HG02642 (cell line): ENCODE data around the gene CUL4A.

ENCODE experiments used
- ATAC-seq: cut with Tn5 transposase; IDR thresholded peaks from one replicate; pipeline ENCODE4 v1.9.1; 2021; ENCODE audit warnings: mild to moderate bottlenecking; ENCODE audit not compliant: unreplicated experiment, poor library complexity

The CUL4A gene

GRCh38 chr13:113178896-113179167 lies 30.6 kb upstream of the CUL4A start:
- no peak for ATAC-seq

DNA sequence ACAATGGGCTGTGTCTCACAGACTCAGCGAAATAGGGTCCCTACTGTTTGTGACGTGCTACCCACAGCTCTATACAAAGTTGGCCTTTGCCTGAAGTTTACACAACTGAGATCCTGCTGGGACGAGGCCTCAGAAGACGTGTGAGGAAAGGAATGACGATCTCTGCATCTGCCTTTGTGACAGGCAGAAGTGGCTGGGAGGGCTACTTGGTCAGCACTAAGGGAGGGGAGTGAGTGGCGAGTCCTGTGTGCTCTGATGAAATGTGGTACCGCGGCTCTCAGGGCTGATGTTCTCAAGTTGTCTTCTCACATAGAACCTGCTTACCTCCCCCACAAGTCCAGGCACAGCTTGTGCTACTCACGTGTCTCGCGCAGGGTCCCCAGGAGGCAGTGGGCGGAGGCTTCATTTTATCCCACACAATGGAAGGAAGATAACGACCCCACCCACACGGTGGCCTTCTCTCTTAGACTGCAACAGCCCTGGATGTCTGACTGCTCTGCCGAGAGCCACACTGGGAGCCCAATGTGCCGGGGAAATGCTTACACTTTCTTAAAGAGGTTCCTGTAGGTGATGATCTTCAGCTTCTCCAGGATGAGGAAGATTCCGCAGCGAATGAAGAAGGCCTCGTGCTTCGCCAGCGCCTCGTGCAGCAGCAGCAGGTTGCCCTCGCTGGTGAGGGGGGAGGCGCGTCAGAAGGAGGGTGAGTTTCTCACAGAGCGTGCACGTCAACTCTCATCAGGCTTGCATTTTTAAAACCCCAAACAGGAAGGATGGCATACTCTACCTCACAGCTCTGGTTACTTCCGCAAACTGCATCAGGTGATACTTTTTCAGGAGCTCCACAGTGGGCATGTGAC lies 29.8 kb upstream of the CUL4A start:
- ATAC-seq, result no peak

- ATAC-seq, result no peak
These were observed 27.4 kb upstream of the CUL4A start for GRCh38 chr13:113182046-113182445.

DNA sequence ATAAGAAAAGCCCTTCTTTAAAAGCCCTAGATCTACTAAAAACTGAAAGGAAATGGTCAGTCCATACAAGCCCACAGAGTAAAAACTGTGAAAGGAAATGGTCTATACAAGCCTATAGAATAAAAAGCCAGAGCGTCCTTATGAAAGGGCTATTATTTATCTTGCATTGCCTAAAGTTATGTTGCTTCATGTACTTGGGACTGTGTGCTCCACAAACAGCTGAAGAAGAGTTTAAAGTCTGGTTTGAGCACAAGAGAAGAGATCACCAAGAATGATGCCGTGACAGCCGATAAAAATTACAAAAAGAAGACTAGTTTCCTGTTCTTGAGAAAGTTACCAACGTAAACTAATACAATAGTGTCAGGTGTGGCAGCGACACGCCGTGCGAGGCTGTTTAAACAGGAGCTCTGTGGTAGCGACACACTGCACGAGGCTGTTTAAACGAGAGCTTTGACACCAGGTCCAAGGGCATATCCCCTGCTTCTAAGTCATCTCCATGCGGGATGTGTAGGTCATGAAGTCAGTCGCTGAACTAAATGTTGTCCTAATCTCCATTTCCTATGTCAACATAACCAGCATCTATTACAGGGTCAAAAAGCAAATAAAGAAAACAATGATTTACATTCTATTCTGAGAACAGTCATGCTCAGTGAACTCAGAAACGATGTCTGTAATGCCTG lies 25.8 kb upstream of the CUL4A start:
- ATAC-seq, result no peak

GRCh38 chr13:113184568-113185440 lies 24.6 kb upstream of the CUL4A start:
- no peak for ATAC-seq

DNA sequence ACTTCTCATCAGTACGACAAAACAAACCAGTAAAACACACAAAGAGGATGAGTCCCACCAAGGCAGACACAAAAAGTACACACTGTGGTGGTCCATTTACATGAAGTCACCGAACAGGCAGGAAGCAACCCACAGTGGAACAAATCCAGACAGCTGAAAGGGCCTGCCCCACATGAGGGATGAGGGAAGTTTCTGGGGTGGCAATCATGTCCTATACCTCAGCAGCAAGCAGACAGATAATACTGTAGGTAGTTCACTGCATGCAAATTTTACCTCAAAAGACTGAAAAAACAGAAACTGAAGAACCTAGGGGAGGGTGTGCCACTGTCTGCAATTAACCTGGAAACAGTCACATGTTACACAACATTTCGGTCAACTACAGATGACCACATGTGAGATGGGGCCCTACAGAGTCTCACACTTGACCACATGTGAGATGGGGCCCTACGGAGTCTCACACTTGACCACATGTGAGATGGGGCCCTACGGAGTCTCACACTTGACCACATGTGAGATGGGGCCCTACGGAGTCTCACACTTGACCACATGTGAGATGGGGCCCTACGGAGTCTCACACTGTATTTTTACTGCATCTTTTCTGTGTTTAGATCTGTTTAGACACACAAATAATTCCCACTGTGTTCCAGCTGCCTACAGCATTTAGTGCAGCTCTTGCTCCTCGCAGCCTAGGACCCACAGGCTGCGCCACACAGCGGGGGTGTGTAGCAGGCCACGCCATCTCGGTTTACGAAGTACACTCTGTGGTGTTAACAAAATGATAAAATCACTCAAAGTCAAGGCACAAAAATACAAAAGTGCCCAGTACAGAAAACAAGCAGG lies 23.1 kb upstream of the CUL4A start:
- peak; percentile 78 for ATAC-seq

DNA sequence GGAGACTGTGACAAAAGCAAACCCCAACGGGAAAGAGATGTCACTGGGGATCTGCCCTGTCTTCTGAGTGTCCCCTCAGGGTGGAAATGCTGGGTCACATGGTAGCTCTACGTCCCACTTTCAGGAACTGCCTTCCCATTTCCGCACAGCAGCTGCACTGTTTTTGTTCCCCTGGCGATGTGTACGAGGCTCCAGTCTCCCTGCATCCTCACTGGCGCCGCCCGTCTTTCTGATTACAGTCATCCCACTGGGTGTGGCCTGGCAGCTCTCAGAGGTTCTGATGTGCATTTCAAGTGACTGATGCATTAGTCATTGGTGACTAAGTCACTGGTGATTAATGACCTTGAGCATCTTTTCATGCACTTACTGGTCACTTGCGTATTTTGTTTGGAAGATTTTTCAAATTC lies 22.1 kb upstream of the CUL4A start:
- ATAC-seq, result no peak

- ATAC-seq, result no peak
These were observed 21.3 kb upstream of the CUL4A start for GRCh38 chr13:113187883-113188665.

DNA sequence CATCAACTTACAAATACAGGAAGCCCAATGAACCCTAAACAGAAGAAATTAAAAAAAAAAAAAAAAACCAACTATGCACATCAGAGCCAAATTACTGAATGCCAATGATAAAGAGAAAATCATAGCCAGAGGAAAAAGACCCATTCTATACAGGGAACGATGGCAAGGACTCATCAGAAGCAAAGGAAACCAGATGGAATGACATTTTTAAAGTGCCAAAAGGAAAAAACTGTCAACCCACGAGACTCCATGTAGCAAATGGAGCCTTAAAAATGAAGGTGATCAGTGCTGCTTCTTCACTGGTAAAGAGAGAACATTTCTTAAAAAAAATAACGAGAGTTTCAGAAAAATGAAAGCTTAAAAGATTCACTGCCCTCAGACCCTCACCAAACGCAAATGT lies 19.2 kb upstream of the CUL4A start:
- ATAC-seq, result no peak

DNA sequence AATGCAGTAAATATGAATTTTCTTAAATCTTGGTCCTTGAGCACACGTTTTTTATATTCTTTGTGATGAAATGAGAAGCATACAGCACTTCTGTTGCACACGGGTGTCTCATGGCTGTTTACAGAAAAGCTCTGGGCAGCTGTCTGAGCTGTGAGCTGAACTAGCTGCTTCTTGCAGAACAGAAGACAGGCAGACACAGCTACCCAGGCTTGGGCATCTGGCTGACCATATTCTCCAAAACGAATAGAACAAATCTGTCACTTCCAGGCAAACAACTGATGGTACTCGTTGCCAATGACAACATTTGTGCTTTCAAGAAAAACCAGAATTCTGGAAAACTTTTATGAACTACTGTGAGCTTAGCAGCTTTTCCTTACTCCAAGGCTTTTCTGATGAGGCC lies 17.1 kb upstream of the CUL4A start:
- ATAC-seq, result no peak

- ATAC-seq, result no peak
These were observed 16.5 kb upstream of the CUL4A start for GRCh38 chr13:113192902-113193301.

GRCh38 chr13:113195360-113195759 lies 14.1 kb upstream of the CUL4A start:
- no peak for ATAC-seq

DNA sequence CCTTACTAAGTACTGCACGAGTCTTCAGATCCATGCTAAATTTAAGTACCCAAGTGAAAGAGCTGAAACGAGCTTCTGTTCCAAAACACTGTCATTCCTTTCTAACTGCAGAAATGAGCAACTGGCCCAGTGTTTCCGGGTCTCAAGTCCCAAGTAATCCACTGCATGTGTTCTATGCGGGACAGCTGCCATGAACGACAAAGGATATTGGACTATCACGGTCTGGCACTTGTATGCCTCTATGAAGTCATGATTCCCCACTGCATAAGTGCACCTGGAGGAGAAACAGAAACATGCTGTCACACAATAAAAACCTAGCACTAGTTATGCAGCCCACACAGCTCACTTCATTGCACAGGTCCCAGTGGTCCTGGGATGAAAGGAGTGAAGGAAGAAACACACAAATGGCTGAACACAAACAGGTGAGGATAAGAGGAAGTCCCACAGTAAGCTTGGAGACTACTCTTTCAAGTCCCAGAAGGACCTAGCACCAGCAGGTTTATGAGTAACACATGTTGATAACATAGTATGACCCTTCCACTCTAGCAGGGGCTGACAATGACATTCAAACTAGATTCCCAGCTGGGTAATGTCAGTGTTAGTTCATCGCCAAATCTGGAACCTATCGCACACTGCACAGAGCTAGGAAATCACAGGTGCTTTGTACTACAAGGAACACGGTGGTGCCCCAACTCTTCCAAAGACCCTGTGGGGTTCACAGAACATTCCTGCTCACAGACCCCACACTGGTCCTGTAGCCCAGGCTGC lies 12.3 kb upstream of the CUL4A start:
- no peak for ATAC-seq

DNA sequence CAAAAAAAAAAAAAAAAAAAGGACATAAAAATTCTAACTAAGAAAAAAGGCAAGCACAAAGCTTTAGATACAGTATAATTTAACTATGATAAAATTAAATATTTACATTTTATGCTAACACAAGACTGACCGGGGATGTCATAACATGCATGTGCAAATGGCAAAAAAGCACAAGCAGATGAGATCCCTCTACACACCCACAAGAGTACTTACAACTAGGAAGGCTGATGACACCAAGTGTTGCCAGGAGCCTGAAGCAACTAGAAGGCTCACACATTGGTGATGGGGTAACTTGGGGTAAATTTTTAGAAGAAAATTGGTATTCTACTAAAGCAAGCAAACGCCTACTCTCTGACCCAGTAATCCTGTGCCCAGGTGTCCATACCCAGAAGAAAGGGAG lies 7.6 kb upstream of the CUL4A start:
- no peak for ATAC-seq

DNA sequence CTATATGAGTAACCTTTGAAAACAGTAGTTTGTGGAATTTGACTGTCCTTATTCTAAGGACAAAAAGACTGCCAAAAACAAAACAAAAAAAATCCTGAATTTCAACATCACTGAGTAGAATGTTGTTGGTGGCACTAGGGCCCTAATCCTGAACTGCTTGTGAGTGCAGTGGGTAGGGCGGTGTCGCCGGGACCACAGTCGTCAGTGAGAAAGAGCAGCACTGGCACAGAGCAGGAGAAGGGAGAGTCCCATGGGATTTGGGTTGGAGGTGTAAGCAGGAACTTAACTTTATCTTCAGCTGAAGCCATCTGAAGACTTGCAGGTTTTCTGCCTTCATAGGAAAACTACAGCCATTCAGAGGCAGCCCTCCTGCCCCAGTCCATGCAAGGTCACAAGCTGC lies 6.5 kb upstream of the CUL4A start:
- ATAC-seq, result no peak

DNA sequence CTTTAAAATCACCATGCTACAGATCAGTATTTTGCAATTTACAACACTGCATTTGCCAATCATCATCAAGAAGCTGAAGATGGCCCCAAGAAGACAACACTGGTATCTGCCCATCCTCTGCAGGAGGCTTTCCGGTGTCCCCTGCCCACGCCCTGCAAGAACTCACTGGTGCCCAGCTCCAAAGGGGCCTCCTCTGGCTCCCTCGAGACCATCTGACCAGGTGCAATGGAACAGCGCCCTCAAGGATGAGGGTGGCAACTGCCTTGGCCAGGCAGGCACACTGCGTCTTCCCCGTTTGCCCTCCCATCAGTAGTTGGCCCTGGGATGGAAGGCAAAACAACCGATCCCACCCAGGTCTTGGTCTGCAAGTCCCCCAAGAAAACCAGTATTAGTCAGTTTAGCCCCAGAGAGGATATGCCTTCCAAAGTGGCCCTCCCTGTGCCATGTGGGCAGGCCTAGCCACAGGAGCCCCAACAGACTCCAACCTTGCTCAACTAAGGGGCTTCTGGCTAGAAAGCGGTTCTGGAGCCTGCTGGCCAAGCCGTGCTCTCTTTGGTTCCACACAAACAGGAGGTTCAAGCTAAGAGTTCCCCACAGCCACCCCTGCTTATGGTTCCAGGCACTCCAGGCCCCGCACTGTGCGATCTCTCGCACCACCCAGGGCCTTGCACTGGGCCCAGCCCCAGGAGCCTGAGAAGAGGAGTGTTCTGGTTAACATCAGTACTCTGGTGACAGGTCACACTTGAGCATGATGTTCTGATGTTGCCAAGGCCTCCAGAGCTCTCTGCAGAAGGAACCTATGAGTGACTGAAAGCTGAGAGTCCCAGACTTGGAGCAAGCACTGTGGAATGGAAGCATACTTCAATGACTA lies 5.7 kb upstream of the CUL4A start:
- ATAC-seq, result no peak

DNA sequence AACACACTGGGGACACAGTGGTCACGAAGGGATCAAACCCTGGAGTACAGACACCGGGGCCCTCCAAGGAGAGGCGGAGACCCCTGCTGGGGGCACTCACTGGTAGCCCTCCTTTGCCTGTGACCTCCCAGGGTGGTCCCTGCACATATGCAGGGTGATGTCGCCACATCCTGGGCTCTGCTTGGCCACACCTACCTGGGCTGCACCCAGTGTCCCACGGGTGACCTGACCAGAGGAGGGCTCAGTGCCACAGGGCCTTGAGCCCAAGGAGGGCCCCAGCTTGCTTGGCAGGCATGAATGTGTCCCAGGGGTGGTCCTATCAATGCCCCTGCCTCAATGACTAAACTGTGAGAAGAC lies 5.1 kb upstream of the CUL4A start:
- ATAC-seq, result no peak

- no peak for ATAC-seq
These were observed 3.9 kb upstream of the CUL4A start for GRCh38 chr13:113205428-113205931.
